ENCODE data around the gene KRT8.
"Not testable (repeated sequence)": the region's sequence is repeated elsewhere in the genome, so short reads cannot be mapped to it uniquely, and the experiment has no call there.

Gene KRT8

DNA sequence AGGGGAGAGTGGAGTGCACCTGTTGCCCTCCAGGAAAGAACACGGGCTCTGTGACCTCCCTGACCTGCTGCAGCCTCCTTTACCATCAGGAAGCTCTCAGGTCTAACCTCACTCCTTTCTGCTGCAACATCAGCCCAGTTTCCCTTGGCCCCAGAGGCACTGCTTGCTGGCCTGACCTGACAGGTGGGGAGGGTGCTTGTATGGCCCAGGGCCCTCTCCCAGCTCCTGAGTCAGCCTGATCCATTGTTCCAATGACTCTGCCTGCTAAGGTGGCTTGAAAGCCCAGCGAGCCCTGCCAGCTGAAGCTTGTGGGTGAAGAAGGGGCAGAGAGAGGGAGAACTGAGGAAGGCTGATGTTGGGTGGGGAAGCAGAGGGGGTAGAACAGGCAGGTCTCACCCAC, 42.9 kb downstream of the KRT8 start:
- POLR2A ChIA-PET = no interaction called here
- TF ChIP-seq, protein P1, sequence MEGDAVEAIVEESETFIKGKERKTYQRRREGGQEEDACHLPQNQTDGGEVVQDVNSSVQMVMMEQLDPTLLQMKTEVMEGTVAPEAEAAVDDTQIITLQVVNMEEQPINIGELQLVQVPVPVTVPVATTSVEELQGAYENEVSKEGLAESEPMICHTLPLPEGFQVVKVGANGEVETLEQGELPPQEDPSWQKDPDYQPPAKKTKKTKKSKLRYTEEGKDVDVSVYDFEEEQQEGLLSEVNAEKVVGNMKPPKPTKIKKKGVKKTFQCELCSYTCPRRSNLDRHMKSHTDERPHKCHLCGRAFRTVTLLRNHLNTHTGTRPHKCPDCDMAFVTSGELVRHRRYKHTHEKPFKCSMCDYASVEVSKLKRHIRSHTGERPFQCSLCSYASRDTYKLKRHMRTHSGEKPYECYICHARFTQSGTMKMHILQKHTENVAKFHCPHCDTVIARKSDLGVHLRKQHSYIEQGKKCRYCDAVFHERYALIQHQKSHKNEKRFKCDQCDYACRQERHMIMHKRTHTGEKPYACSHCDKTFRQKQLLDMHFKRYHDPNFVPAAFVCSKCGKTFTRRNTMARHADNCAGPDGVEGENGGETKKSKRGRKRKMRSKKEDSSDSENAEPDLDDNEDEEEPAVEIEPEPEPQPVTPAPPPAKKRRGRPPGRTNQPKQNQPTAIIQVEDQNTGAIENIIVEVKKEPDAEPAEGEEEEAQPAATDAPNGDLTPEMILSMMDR (IDR thresholded peaks at IDR 0.05; ENCODE audit: control extremely low read depth, extremely low read depth, low read depth, missing control alignments) = no peak
- DNase-seq (ENCODE audit: extremely low spot score) = no peak
- CTCF ChIA-PET = interaction anchor here (1.0 to 2.0 kb wide), 3 partner anchors 9 to 23 kb away, joined by 4 to 7 read pairs (median 7); no protein-coding TSS in a partner anchor

DNA sequence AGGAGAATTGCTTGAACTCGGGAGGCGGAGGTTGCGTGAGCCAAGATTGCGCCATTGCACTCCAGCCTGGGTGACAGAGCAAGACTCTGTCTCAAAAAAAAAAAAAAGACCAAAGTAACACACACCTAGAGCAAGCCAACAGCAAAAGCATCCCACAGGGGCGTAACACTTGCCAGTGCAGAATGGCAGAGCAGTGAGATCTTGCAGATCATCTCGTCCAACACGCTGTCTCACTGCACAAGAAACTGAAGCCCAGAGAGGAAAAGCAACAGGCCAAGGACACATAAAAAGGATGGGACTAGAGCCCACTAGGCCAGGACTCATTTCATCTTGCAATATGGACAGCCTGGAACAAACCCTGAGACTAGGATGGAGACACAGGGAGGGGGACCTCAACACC, 43.4 kb downstream of the KRT8 start:
- POLR2A ChIA-PET = no interaction called here
- TF ChIP-seq, protein P1 (IDR thresholded peaks at IDR 0.05; ENCODE audit: control extremely low read depth, extremely low read depth, low read depth, missing control alignments) = no peak
- DNase-seq (ENCODE audit: extremely low spot score) = no peak
- CTCF ChIA-PET = interaction anchor here (1.0 to 2.0 kb wide), 3 partner anchors 9 to 23 kb away, joined by 4 to 7 read pairs (median 7); no protein-coding TSS in a partner anchor

DNA sequence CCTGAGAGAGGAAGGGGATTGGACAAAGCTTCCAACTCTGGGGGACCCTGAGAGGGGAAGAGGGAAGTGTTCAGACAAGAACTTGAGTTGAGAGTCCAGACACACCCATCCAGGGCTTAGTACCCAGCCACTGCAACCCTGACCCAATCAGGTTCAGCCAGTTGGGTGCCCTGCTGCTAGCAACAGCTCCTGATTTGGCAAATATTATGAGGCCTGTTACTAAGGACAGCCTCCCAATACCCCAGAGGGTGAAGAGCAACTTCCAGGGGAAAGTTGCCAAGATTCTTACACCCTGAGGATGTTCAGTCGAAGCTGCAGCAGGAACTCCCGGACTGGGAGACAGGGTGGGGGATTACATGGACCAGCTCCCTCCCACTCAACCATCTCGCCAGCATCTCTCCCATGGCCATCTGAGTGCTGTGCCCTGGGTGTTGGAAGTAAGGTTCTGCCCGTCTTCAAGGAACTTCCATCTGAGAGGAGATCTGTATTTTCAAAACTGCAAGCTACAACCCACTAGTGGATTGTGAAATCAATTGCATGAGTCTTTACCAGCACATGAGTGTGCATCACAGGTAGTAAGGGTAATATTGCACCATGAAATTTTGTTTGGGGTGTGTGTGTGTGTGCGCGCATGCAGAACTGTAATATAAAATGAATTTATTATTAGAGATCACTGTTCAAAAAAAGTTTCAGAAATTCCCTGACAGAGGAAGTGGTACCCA, 44.6 kb downstream of the KRT8 start:
- TF ChIP-seq, protein P1 (IDR thresholded peaks at IDR 0.05; ENCODE audit: control extremely low read depth, extremely low read depth, low read depth, missing control alignments) = no peak
- no peak for DNase-seq (ENCODE audit: extremely low spot score)
- CTCF ChIA-PET = interaction anchor here (0.8 to 2.0 kb wide), 3 partner anchors 10 to 25 kb away, joined by 3 to 7 read pairs (median 6); no protein-coding TSS in a partner anchor
- POLR2A ChIA-PET = no interaction called here

DNA sequence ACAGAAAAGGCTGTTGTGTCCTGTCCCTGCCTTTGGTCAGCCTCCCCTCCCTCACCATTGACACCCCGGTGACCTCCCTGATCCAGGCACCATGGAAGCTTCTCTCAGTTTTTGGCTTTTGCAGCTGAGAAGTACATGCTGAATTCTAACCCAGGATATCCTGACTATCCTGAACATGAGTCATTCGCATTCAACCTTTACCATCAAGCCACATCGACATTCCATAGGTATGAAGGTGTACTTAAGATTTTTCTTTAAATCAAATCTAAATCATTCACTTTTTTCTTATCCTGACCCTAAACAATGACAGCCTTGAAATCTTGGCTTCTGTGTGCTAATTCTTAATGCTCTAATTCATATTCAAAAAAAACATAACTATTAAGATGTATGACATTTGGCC, 47.4 kb downstream of the KRT8 start:
- DNase-seq (ENCODE audit: extremely low spot score) = no peak
- TF ChIP-seq, protein P1 (IDR thresholded peaks at IDR 0.05; ENCODE audit: control extremely low read depth, extremely low read depth, low read depth, missing control alignments) = no peak
- ChIA-PET CTCF (interaction anchor here (1.7 kb wide), 1 partner anchor 8 kb away, joined by 5 read pairs; no protein-coding TSS in a partner anchor), POLR2A (no interaction called here)

DNA sequence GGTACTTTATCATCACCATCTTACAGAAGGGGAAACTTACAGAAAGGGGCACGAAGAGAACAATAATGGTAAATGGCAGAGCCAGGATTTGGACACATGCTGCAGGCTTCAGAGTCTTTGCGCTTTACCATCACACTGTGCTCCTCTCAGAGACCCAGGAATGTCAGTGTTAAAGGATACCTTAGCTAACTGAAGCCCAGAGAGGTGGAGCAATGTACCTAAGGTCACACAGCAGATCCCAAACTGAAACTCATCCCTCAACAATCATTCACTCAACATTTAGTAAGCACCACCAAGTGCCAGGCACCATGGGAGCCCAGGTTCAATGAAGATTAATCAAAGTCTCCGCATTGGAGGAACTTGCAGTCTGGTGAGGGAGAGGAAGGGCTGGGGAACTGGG, 48.1 kb downstream of the KRT8 start:
- TF ChIP-seq, protein P1 (IDR thresholded peaks at IDR 0.05; ENCODE audit: control extremely low read depth, extremely low read depth, low read depth, missing control alignments) = no peak
- ChIA-PET CTCF (interaction anchor here (1.7 kb wide), 1 partner anchor 9 kb away, joined by 5 read pairs; no protein-coding TSS in a partner anchor), POLR2A (no interaction called here)
- no peak for DNase-seq (ENCODE audit: extremely low spot score)

DNA sequence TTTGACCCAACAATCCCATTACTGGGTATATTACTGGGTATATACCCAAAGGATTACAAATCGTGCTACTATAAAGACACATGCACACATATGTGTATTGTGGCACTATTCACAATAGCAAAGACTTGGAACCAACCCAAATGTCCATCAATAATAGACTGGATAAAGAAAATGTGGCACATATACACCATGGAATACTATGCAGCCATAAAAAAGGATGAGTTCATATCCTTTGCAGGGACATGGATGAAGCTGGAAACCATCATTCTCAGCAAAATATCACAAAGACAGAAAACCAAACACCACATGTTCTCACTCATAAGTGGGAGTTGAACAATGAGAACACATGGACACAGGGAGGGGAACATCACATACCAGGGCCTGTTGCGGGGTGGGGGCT, 48.8 kb downstream of the KRT8 start:
- DNase-seq (ENCODE audit: extremely low spot score); POLR2A ChIA-PET: not testable (repeated sequence)
- CTCF ChIA-PET = interaction anchor here (1.7 kb wide), 1 partner anchor 10 kb away, joined by 5 read pairs; no protein-coding TSS in a partner anchor

DNA sequence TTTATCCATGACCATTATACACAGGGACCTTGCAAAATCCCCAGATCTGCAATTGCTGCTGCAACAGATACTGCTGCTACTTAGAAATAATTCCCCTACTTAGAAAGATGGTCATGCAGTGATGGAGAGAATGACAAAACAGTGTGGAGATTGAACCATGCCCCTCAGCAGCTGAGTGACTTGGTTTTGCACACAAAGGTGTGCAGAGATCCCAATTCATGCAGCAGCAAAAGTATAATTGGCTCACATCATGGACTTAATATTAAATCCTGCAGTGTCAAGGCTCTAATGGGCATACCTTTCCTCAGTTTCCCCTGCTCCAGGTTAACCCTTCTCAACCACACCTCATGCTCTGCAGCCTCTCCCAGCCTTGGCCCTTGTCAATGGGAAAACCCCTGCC, 53.1 kb downstream of the KRT8 start:
- POLR2A ChIA-PET = no interaction called here
- no peak for DNase-seq (ENCODE audit: extremely low spot score)
- CTCF ChIA-PET = interaction anchor here (0.9 kb wide), 1 partner anchor 33 kb away, joined by 3 read pairs; no protein-coding TSS in a partner anchor
- TF ChIP-seq, protein P1 (IDR thresholded peaks at IDR 0.05; ENCODE audit: control extremely low read depth, extremely low read depth, low read depth, missing control alignments) = no peak

Data from GM10248 (cell line).